HCT116 (cell line): ENCODE measurements around the gene OR2AG1. TPM values are rescaled to one million over a fixed set of nuclear protein-coding genes. Genes with fewer than 3 reads are reported as not detected.

Source experiments
- ATAC-seq: fragments of 200-7000 bp; cut with Tn5 transposase; 2 replicates; pipeline ENCODE4 v1.9.1; 2020; ENCODE audit warnings: mild to moderate bottlenecking, moderate library complexity
- Bru-seq: library from RNA; stranded (reverse); fragments of 400-500 nt; gene quantifications from one replicate; lab custom pipeline; 2021; lab: Mats Ljungman, UMichigan
- BruChase-seq, 2 experiments: library from RNA; stranded (reverse); fragments of 400-500 nt; gene quantifications; one replicate each; lab custom pipeline; 2021; lab: Mats Ljungman, UMichigan
- BruUV-seq: library from RNA; stranded (reverse); fragments of 400-500 nt; replicated peaks from 2 replicates; lab custom pipeline; 2021; lab: Mats Ljungman, UMichigan
- CTCF ChIA-PET: fragments of 300-600 bp; sonication (Branson Sonifier 250); formaldehyde crosslinking; loops from one replicate; lab custom pipeline; 2021; ENCODE audit warnings: antibody characterized with exemption; lab: Charles Lee
- POLR2A ChIA-PET: fragments of 300-600, 350-600 bp; sonication (Branson Sonifier 250); formaldehyde crosslinking; loops from one replicate; lab custom pipeline; 2021; ENCODE audit warnings: antibody characterized with exemption; lab: Charles Lee
- RAD21 ChIA-PET, 2 experiments: fragments of 300-600 bp; sonication (Branson Sonifier 250); formaldehyde crosslinking; loops; one replicate each; lab custom pipeline; 2023; ENCODE audit warnings: low total read pairs in 2 of 2; ENCODE audit not compliant: uncharacterized antibody in 2 of 2, unreplicated experiment in 2 of 2, low non-redundant PET in 1 of 2; lab: Charles Lee
- DNase-seq: peaks from one replicate; pipeline ENCODE4 v3.0.0-alpha.2; 2010; ENCODE audit warnings: low read depth, low spot score
- H2AFZ ChIP-seq: fragments of 200-600 bp; shearing (Covaris generic), sonication (generic); 2 replicates; pipeline ENCODE4 v1.6.1; 2017; ENCODE audit warnings: low read depth, mixed run types, mixed read lengths, antibody characterized with exemption, low read length; ENCODE audit not compliant: poor library complexity, severe bottlenecking
- H3K27ac ChIP-seq: 2 replicates; pipeline ENCODE4 v1.5.1; 2012; ENCODE audit warnings: low read depth, low read length
- H3K27me3 ChIP-seq: fragments of 200-600 bp; sonication (generic); 2 replicates; pipeline ENCODE4 v1.6.1; 2016; ENCODE audit warnings: mixed run types, low read length, mixed read lengths; ENCODE audit not compliant: insufficient read depth
- H3K36me3 ChIP-seq, 2 experiments: fragments of 200-500 bp in 1 of 2; fragments of 200-600 bp in 1 of 2; sonication (Bioruptor generic) in 1 of 2; sonication (generic) in 1 of 2; 2 replicates each; pipeline versions ENCODE4 v1.5.1 to v1.6.1; 2014 to 2016; ENCODE audit warnings: low read length in 2 of 2, inconsistent platforms in 1 of 2, mixed read lengths in 1 of 2, mixed run types in 1 of 2; ENCODE audit not compliant: insufficient read depth in 2 of 2, control insufficient read depth in 1 of 2
- H3K4me1 ChIP-seq, 2 experiments: fragments of 200-600 bp in 1 of 2; sonication (generic) in 1 of 2; 2 replicates each; pipeline versions ENCODE4 v1.5.1 to v1.6.1; 2012 to 2017; ENCODE audit warnings: low read length in 2 of 2, inconsistent platforms in 1 of 2, mild to moderate bottlenecking in 1 of 2, mixed read lengths in 1 of 2, mixed run types in 1 of 2, moderate library complexity in 1 of 2; ENCODE audit not compliant: insufficient read depth in 2 of 2, control insufficient read depth in 1 of 2
- H3K4me2 ChIP-seq: fragments of 200-600 bp; sonication (generic); 2 replicates; pipeline ENCODE4 v1.6.1; 2017; ENCODE audit warnings: mixed run types, low read length, mixed read lengths
- H3K4me3 ChIP-seq, 2 experiments: fragments of 200-600 bp in 1 of 2; sonication (generic) in 1 of 2; replicated peaks in 1 of 2; 2 replicates each; pipeline ENCODE4 v1.5.1; 2011 to 2016; ENCODE audit warnings: low read length in 2 of 2, control low read depth in 1 of 2, low read depth in 1 of 2, mild to moderate bottlenecking in 1 of 2, mixed read lengths in 1 of 2, mixed run types in 1 of 2
- H3K79me2 ChIP-seq: fragments of 200-600 bp; sonication (generic); 2 replicates; pipeline ENCODE4 v1.6.1; 2017; ENCODE audit warnings: mild to moderate bottlenecking, mixed run types, low read length, moderate library complexity, mixed read lengths; ENCODE audit not compliant: insufficient read depth
- H3K9ac ChIP-seq: fragments of 200-600 bp; sonication (generic); 2 replicates; pipeline ENCODE4 v1.6.1; 2016; ENCODE audit warnings: low read length, mixed read lengths
- H3K9me2 ChIP-seq: fragments of 200-600 bp; sonication (generic), shearing (Covaris generic); 2 replicates; pipeline ENCODE4 v1.6.1; 2017; ENCODE audit warnings: mixed run types, mild to moderate bottlenecking, moderate library complexity; ENCODE audit not compliant: insufficient read depth
- H3K9me3 ChIP-seq, 2 experiments: fragments of 200-500 bp in 1 of 2; fragments of 200-600 bp in 1 of 2; sonication (Bioruptor generic) in 1 of 2; sonication (generic) in 1 of 2; 2 replicates each; pipeline ENCODE4 v1.6.1; 2014 to 2017; ENCODE audit warnings: low read length in 2 of 2, mixed read lengths in 2 of 2, inconsistent platforms in 1 of 2, low read depth in 1 of 2, mild to moderate bottlenecking in 1 of 2, mixed run types in 1 of 2, moderate library complexity in 1 of 2; ENCODE audit not compliant: control insufficient read depth in 1 of 2, insufficient read depth in 1 of 2
- H4K20me1 ChIP-seq: fragments of 200-600 bp; sonication (generic), shearing (Covaris generic); 2 replicates; pipeline ENCODE4 v1.6.1; 2017; ENCODE audit warnings: mixed run types, mild to moderate bottlenecking, moderate library complexity; ENCODE audit not compliant: insufficient read depth
- CBX3 ChIP-seq: IDR thresholded peaks from 2 replicates; pipeline ENCODE4 v1.6.1; 2012; ENCODE audit warnings: low read depth
- CEBPB ChIP-seq: IDR thresholded peaks from 2 replicates; pipeline ENCODE4 v1.6.1; 2012; ENCODE audit warnings: low read depth
- EGR1 ChIP-seq: IDR thresholded peaks from 2 replicates; pipeline ENCODE4 v1.6.1; 2012; ENCODE audit warnings: low read depth
- ELF1 ChIP-seq: IDR thresholded peaks from 2 replicates; pipeline ENCODE4 v1.6.1; 2012; ENCODE audit warnings: low read depth, borderline replicate concordance
- EZH2 ChIP-seq: fragments of 200-600 bp; sonication (generic); IDR thresholded peaks from 2 replicates; pipeline ENCODE4 v1.6.1; 2017; ENCODE audit warnings: antibody characterized with exemption, mixed run types
- JUND ChIP-seq: IDR thresholded peaks from 2 replicates; pipeline ENCODE4 v1.6.1; 2012
- POLR2A ChIP-seq: IDR thresholded peaks from 2 replicates; pipeline ENCODE4 v1.7.0; 2011; ENCODE audit warnings: borderline replicate concordance; ENCODE audit not compliant: insufficient read depth, insufficient read length; ENCODE audit errors: extremely low read depth
- SRF ChIP-seq: IDR thresholded peaks from 2 replicates; pipeline ENCODE4 v1.6.1; 2012; ENCODE audit warnings: low read depth
- intact Hi-C: fragments of 100-400 bp; cut with micrococcal nuclease; formaldehyde crosslinking; loops from 2 replicates; pipeline ENCODE4 v1.10.0; 2022
- long read RNA-seq: library from polyadenylated mRNA; unstranded; transcript quantifications from one replicate; pipeline ENCODE4 v2.0.0, GENCODE V29; 2021; ENCODE audit not compliant: unreplicated experiment
- polyA plus RNA-seq: library from polyadenylated mRNA; unstranded; fragments of >200 nt; gene quantifications from 2 replicates; pipeline ENCODE4 v1.2.1, GENCODE V29; 2012; ENCODE audit warnings: missing spikeins
- total RNA-seq: library from RNA; stranded (reverse); gene quantifications from one replicate; pipeline ENCODE4 v1.2.1, GENCODE V29; 2021; ENCODE audit not compliant: unreplicated experiment
- TF ChIP-seq, protein P1 (sequence below): IDR thresholded peaks from 2 replicates; pipeline ENCODE4 v1.6.1; 2012; ENCODE audit warnings: low read depth
- TF ChIP-seq, protein P2 (sequence below): IDR thresholded peaks from 2 replicates; pipeline ENCODE4 v1.6.1; 2011; ENCODE audit warnings: mild to moderate bottlenecking, low read length, moderate library complexity; ENCODE audit not compliant: insufficient replicate concordance; ENCODE audit errors: extremely low read depth
- TF ChIP-seq, protein P3 (sequence below), 3 experiments: fragments of 200-600 bp in 1 of 3; sonication (generic) in 1 of 3; IDR thresholded peaks in 2 of 3; conservative IDR thresholded peaks in 1 of 3; 2 replicates each; pipeline ENCODE4 v1.5.1; 2012 to 2017; ENCODE audit warnings: low read depth in 2 of 3, low read length in 2 of 3, antibody characterized with exemption in 1 of 3, borderline replicate concordance in 1 of 3, control low read depth in 1 of 3, mild to moderate bottlenecking in 1 of 3, mixed read lengths in 1 of 3, mixed run types in 1 of 3, moderate library complexity in 1 of 3; ENCODE audit not compliant: insufficient read depth in 1 of 3

The OR2AG1 gene, protein sequence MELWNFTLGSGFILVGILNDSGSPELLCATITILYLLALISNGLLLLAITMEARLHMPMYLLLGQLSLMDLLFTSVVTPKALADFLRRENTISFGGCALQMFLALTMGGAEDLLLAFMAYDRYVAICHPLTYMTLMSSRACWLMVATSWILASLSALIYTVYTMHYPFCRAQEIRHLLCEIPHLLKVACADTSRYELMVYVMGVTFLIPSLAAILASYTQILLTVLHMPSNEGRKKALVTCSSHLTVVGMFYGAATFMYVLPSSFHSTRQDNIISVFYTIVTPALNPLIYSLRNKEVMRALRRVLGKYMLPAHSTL
- total RNA-seq (not detected), Bru-seq, nascent RNA (not detected), BruChase-seq, experiment 1, labeled RNA remaining after a 6-hour chase (not detected), BruChase-seq, experiment 2, labeled RNA remaining after a 2-hour chase (not detected)
- polyA plus RNA-seq: not detected in 2 replicates
- long read RNA-seq: 0 reads

DNA sequence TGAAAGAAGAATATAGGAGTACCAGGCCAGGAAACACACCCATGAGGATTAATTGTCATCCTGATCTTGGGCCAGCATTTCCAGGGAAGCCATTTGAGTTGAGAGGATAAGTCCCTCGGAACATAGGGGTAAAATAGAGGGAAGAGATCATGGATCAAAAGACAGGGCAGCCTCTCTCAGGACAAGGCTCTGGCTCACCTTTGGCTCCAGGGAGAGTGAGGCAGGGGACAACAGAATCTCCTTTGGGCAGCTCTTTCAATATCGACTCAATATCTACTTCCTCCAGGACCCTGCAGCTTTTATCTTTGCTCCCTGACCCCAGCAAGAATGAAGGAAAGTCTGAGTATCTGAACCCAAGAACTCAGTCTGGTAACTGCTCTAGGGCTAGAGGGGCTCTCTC, at the start of gene OR2AG1:
TSS of gene OR2AG1 (plus strand) at position 301 of the 400 bp plus-strand sequence. CDS start 2,018 bp downstream, outside the sequence.
- no peak within 1 kb of the TSS for H2AFZ ChIP-seq
- no peaks in the 10 kb centered on the region for H4K20me1 ChIP-seq
- H3K27ac ChIP-seq: no peak within 1 kb of the TSS
- no peak within 1 kb of the TSS for H3K4me3 ChIP-seq
- H3K9me3 ChIP-seq: no peaks in the 10 kb centered on the region
- no peak within 1 kb of the TSS for H3K9ac ChIP-seq
- intact Hi-C loops: no loop called here
- ChIA-PET POLR2A (no interaction called here), RAD21 (no interaction called here)
- ATAC-seq: no peak
- 0 out of 2 replicates have a peak, but pooled peaks cover 26% of the 10 kb centered on the region for H3K27me3 ChIP-seq
- no peak for DNase-seq
- no peak within 1 kb of the TSS for H3K4me2 ChIP-seq
- TF ChIP-seq SRF (no peak), JUND (no peak), EZH2 (no peak), CEBPB (no peak), POLR2A (no peak), ELF1 (no peak), CBX3 (no peak), EGR1 (no peak)
- TF ChIP-seq, protein P1, sequence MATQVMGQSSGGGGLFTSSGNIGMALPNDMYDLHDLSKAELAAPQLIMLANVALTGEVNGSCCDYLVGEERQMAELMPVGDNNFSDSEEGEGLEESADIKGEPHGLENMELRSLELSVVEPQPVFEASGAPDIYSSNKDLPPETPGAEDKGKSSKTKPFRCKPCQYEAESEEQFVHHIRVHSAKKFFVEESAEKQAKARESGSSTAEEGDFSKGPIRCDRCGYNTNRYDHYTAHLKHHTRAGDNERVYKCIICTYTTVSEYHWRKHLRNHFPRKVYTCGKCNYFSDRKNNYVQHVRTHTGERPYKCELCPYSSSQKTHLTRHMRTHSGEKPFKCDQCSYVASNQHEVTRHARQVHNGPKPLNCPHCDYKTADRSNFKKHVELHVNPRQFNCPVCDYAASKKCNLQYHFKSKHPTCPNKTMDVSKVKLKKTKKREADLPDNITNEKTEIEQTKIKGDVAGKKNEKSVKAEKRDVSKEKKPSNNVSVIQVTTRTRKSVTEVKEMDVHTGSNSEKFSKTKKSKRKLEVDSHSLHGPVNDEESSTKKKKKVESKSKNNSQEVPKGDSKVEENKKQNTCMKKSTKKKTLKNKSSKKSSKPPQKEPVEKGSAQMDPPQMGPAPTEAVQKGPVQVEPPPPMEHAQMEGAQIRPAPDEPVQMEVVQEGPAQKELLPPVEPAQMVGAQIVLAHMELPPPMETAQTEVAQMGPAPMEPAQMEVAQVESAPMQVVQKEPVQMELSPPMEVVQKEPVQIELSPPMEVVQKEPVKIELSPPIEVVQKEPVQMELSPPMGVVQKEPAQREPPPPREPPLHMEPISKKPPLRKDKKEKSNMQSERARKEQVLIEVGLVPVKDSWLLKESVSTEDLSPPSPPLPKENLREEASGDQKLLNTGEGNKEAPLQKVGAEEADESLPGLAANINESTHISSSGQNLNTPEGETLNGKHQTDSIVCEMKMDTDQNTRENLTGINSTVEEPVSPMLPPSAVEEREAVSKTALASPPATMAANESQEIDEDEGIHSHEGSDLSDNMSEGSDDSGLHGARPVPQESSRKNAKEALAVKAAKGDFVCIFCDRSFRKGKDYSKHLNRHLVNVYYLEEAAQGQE: no peak
- TF ChIP-seq, protein P2, sequence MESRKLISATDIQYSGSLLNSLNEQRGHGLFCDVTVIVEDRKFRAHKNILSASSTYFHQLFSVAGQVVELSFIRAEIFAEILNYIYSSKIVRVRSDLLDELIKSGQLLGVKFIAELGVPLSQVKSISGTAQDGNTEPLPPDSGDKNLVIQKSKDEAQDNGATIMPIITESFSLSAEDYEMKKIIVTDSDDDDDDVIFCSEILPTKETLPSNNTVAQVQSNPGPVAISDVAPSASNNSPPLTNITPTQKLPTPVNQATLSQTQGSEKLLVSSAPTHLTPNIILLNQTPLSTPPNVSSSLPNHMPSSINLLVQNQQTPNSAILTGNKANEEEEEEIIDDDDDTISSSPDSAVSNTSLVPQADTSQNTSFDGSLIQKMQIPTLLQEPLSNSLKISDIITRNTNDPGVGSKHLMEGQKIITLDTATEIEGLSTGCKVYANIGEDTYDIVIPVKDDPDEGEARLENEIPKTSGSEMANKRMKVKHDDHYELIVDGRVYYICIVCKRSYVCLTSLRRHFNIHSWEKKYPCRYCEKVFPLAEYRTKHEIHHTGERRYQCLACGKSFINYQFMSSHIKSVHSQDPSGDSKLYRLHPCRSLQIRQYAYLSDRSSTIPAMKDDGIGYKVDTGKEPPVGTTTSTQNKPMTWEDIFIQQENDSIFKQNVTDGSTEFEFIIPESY: no peak
- TF ChIP-seq, protein P3, sequence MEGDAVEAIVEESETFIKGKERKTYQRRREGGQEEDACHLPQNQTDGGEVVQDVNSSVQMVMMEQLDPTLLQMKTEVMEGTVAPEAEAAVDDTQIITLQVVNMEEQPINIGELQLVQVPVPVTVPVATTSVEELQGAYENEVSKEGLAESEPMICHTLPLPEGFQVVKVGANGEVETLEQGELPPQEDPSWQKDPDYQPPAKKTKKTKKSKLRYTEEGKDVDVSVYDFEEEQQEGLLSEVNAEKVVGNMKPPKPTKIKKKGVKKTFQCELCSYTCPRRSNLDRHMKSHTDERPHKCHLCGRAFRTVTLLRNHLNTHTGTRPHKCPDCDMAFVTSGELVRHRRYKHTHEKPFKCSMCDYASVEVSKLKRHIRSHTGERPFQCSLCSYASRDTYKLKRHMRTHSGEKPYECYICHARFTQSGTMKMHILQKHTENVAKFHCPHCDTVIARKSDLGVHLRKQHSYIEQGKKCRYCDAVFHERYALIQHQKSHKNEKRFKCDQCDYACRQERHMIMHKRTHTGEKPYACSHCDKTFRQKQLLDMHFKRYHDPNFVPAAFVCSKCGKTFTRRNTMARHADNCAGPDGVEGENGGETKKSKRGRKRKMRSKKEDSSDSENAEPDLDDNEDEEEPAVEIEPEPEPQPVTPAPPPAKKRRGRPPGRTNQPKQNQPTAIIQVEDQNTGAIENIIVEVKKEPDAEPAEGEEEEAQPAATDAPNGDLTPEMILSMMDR (IDR thresholded peaks at IDR 0.05 in 2 of 3, conservative IDR thresholded peaks at IDR 0.05 in 1 of 3; ENCODE audit: borderline replicate concordance in 1 of 3, insufficient read depth in 1 of 3, low read depth in 2 of 3, low read length in 2 of 3): no peak
- TF ChIP-seq, all 23 proteins: peak for 0
- no TSS peak for BruUV-seq
- Histone ChIP-seq H3K4me1 (no peaks in the 10 kb centered on the region), H3K79me2 (no peaks in the 10 kb centered on the region), H3K9me2 (no peaks in the 10 kb centered on the region; the same call in 1 of the 2 replicates), H3K36me3 (no peaks in the 10 kb centered on the region)
- CTCF ChIA-PET: no interaction called here
